NCI-H2227 (cell line): ENCODE measurements around the gene VAC14.

Experiments
- DNase-seq: peaks from one replicate; lab custom pipeline; 2025; ENCODE audit not compliant: unreplicated experiment; lab: John Stamatoyannopoulos, UW

The VAC14 gene

DNA sequence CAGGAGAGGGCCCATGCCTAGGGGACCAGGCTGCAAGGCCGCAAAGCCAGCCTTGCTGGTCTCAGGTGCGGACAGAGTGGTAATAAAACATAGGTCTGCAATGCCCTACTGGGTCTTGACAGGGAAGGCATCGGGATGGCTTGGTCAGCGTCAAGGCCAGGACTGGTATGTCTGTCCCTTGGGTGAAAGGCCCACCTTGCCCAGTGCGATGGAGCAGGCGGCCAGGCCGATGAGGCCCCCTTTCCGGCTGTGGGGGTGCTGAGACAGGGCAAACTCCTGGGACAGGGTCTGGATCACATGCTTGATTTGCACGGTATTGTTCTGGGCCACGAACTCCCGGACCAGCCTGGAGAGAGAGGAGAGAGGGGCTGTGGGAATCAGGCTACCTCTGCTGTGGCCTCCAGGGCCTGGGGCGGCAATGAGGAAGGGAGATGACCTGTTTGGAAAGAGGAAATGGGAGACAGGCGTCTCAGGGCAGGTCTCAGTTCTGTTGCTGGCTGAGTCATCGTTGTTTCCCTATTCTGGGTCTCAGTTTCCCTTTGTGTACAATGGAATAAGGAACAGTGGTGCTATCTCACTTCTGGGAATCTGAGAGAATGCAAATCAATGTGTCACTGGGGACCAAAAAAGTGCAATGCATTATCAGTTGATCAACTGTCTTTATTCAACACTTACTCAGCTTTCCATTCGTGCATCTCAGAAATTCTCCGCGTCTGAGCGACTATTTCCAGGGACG, 14.8 kb downstream of the VAC14 start:
- no peak for DNase-seq

DNA sequence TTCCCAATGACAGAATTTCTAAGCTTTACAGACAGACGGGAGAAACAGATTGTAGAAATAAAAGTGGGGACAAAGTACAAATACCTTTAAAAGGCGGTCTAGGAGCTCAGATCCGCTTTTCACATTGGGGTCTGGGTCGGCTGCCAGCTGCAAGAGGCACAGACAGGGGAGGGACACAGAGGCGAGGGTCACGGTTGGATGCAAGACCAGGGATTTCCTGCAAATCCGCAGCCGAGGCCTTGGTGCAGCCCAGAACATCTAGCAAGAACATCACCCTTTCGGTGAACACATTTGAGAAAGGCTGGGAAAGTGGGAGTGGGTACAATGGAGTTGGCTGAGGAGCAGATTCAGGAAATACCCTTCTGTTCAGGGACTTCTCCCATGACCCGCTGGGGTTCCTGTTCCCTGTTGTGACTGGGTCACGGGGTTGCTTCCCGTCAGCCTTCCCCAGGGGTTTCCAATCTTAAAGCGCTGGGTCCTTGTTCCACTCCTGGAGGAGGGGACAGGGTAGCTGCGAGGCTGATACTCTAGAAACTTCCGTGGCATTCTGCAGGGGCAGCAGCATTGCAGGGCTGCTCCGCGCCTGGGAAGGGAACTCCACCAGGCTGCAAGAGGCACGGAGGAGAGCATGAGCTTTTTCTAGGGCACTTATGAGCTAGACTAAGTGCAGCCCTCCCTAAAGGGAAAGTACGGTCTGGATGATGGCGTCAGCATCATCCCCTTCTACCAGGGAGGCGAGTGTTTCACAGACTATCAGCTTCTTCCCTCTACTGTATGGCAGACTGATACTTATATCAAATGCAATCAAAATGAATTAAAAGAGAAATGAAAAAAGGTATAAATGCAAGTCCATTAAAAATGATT, 16.0 kb downstream of the VAC14 start:
- no peak for DNase-seq

DNA sequence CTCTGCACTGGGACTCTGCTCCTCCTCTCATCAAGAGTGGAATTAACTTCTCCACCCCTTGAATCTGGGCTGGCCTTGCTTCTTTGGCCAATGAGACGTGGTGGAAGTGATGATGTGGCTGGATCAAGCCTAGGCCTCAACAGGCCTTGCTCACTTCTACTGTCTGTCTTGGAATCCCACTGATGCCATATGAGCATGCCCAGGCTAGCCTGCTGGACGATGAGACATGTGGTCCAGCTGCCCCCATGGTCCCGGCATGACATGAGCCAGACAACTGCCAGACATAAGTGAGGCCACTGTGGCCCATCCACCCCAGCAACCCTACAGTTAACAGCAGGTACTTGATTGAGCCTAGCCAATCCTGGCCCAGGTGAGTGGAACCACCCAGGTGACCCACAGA, 18.7 kb downstream of the VAC14 start:
- DNase-seq, result no peak

DNA sequence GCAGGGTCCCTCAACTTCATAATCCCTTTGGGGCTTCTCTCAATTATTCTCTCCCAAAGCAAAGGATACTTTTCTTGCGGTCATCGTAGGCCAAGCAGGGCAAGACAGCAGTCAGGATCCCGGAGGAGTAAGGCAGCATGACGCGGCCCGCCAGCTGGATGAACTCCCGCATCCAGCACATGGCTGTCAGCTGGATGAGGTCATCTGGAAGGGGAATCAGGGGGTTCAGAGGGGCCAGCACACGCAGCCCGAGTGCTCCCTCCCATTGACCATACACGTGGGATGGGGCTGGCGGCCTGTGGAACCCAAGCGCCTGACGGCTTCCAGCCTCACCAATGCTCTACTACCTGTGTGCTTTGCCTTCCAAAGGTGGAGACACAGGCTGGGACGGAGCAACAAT, 19.2 kb downstream of the VAC14 start:
- no peak for DNase-seq

- DNase-seq, result no peak
Measured at GRCh38 chr16:70780546-70780945, 20.4 kb downstream of the VAC14 start.

- DNase-seq, result no peak
Measured at GRCh38 chr16:70779361-70779760, 21.6 kb downstream of the VAC14 start.

DNA sequence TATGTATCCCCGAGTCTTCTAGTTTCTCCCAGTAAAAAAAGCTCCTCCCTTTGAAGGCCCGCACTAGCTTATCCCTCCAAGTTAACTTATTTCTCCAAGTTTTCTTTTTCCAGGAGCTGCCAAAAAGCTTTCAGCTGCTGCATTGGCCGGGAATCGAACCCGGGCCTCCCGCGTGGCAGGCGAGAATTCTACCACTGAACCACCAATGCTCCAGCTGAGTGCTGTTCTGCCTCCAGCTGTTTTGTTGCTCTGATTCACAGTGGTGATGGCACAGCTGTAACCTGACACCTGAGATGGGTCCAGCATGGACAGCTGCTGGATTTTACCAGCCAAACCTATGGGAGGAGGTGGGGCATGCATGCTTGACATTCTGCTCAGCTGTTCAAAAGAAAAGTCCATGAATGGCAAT, 22.1 kb downstream of the VAC14 start:
- DNase-seq, result peak; percentile 57

DNA sequence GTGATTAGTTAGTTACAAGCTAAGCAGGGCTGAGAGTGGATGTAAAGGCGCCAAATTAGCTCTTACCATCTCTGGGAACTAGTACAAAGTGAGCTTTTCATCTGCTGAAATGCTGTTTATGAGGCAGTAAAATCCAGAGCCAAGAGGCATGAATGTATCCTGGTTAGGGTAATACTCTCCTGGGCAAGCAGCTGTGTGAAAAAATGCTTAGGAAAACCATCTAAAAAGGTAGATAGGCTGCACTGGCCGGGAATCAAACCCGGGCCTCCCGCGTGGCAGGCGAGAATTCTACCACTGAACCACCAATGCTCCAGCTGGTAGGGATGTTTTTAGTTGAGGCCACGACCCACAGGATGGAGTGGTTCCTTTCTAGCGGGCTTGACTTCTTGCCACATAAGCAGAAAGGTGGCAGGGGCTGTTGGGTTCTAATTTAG, 23.0 kb downstream of the VAC14 start:
- DNase-seq, result no peak

DNA sequence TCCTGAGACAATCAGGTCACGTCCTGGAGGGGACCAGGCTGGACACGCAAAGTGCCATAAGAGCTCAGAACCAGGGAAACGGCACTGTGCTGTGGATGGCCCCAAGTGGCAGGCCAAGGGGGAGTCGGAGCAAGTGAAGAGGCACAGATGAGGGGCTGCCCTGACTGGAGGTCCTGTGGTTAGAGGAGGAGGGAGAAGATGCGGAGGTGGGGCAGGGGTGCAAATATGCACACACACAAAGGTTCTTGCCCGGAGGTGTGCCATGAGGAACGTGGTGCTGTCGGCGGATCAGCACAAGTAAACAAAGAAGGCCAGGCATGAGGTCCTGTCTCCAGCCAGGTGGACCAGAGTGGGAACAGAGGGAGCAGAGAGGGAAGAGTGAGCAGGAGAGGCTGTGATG, 23.5 kb downstream of the VAC14 start:
- DNase-seq, result no peak

- no peak for DNase-seq
Measured at GRCh38 chr16:70775399-70775798, 25.6 kb downstream of the VAC14 start.

- no peak for DNase-seq
Measured at GRCh38 chr16:70774261-70774660, 26.7 kb downstream of the VAC14 start.

GRCh38 chr16:70772493-70772892, 28.5 kb downstream of the VAC14 start:
- no peak for DNase-seq

- DNase-seq, result peak; percentile 61
Measured at GRCh38 chr16:70770626-70771552, 30.1 kb downstream of the VAC14 start.

GRCh38 chr16:70770291-70770625, 30.7 kb downstream of the VAC14 start:
- DNase-seq, result no peak

GRCh38 chr16:70769761-70770160, 31.2 kb downstream of the VAC14 start:
- DNase-seq, result no peak

DNA sequence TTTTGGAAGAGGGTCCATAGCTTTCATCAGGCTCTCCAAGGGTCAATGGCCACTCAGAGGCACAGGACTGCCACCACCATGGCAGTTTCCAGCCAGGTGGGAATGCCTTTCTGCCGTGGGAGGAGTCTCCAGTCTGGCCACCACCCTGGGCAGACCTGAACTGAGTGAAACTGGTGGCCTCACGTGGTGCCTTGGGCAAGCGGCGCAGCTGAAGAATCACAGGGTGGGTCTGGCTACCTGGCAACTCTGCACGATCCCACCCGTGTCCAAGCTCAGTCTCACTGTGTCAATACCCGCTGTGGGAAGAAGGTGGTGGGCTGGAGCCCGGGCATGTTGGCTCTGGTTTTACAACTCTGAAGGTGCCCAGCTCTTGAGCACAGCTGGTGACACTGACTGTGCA, 31.8 kb downstream of the VAC14 start:
- no peak for DNase-seq

DNA sequence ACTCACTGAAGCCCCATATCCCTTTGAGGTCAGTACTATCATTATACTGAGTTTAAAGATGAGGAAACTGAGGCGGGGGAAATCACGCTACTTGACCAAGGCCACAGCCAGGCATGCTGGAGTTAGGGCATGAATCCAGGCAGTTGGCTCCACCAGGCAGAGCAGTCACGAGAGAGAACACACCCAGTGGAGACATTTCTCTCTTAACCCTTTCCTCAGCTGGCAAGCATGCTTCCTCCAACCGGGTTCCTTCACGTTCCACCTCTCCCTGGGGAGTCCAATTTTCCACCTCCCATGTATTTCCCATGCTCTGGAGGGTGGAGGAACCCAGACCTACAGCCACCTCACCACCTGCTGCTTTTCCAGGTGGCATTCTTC, 32.8 kb downstream of the VAC14 start:
- no peak for DNase-seq

DNA sequence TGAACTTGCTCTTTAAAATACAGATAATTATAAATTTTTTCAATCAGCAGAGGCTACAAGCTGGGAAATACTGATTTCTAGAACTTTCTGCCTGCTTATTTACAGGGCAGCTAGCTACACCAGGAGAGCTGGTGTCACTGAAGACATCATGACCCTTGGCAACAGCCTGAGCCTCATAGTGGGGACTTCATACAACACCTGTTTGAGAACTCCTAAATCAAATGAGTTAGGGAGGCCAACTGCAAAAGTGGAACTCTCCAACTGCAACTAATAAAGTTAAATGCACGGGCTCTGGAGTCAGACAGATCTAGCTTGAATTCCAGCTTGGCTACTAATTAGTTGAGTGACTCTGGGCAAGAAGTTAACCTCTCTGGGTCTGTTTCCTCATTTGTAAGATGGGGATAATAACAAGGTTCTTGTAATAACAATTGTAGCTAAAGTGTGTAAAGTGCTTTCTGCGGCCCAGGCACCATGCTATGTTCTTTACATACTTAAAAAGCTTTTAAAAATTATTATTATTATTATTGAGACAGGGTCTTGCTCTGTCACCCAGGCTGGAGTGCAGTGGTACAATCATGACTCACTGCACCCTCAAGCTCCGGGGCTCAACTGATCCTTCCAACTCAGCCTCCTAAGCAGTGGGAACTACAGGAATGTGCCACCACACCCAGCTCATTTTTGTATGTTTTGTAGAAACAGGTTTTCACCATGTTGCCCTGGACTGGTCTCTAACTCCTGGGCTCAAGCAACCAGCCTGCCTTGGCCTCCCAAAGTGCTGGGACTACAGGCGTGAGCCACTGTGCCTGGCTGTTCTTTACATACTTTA, 33.4 kb downstream of the VAC14 start:
- DNase-seq, result no peak

DNA sequence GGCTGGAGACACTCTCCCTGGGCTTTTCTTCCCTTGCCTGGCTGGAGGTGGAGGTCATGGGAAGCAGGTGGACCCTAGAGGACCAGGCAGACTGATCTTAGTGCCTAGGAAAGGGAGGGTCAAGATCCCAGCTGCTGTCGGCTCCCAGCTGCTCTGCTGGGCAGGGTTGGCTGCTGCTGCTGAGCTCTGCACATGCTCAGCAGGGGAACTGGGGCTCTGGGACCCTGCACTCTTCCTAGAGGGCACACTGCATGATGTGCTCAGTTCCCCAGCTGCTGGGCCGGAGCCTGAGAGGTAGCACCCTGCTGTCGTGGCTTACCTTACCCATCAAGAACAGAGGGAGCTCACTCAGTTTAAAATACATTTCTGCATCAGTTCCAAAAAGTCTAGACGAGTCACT, 34.3 kb downstream of the VAC14 start:
- DNase-seq, result no peak

DNA sequence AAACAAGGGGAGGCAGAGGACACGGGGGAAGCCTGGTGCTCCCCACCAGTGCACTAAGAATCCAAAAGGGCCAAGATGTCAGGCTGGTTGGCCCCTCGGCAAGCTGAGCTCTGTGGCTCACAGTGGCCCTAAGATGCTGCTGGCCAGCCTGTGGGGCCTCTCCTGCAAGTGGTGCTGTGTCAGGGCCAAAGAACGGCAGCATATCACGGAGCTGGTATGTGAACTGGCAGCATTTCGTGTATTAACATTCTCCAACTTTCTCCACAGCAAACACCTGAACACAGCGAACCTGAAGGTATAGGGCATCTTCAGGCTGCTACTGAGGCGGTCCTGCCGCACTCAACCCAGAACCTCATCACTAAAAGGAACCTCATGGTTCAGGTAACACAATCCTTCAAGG, 34.8 kb downstream of the VAC14 start:
- no peak for DNase-seq

- DNase-seq, result no peak
Measured at GRCh38 chr16:70765491-70765890, 35.5 kb downstream of the VAC14 start.
